GM19468 (cell line): ENCODE data around the gene ADH5.
"Not testable (repeated sequence)": the region's sequence is repeated elsewhere in the genome, so short reads cannot be mapped to it uniquely, and the experiment has no call there.

Experiments used
- ATAC-seq: cut with Tn5 transposase; IDR thresholded peaks from one replicate; pipeline ENCODE4 v1.9.1; 2021; ENCODE audit warnings: mild to moderate bottlenecking, moderate library complexity, moderate number of reproducible peaks; ENCODE audit not compliant: unreplicated experiment; ENCODE audit errors: extremely low read depth

ADH5 gene

GRCh38 chr4:99038213-99038612 is 50.4 kb downstream of the ADH5 start:
- ATAC-seq: no peak

DNA sequence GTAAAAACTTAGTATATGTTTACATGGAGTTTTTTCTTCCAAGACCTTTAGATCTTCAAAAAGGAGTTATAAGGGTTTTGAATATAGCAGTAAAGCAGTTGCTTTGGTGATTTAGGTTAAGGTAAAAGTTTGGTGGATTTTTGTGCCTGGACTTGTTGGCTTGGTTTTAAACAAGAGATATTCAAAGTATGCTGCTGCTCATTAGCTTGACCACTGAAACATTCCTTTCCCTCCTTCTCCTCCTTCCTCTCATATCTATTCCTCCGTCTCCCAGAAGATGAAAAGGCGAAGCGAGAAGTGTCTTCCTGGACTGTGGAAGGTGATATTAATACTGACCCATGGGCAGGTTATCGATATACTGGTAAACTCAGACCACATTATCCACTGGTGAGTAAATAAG is 54.6 kb downstream of the ADH5 start:
- ATAC-seq: no peak

DNA sequence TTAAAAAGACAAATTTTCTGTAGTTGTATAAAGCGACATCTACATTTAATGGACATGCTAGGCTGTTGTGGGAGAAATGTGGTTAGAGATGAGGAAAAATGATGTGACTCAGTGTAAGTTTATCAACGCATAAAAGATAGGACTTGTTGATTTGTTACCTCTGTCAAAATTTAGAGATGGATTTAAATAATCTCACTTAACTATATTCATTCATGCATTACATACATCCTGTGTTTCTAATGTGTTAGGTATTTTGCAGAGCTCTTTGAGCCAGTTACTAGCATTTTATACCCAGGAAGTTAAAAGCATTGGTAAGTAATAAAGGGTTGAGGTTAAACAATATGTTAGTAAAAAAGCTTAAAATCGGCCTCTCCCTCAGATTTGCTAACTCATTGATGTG is 58.7 kb downstream of the ADH5 start:
- no peak for ATAC-seq

- ATAC-seq: no peak
Observed at GRCh38 chr4:99029018-99029735, 59.4 kb downstream of the ADH5 start.

DNA sequence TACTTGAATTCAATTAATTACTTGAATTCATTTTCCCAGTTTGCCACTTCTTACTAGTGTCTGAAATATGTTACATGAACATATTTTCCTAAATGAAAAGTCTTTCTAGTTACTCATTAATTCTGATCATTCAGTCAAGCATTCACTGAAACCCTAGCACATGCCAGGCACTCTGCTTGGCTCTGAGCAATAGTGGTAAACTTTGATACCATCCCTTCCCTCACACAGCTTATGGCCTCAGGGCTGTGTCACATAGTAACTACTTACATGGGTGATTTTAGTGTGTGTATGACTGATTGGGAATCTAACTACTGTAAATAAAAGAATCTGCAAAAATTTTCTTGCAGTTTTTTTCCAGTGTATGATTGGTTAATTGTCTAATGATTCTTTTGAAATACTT is 60.4 kb downstream of the ADH5 start:
- ATAC-seq: no peak

GRCh38 chr4:99027304-99027703 is 61.3 kb downstream of the ADH5 start:
- no peak for ATAC-seq

DNA sequence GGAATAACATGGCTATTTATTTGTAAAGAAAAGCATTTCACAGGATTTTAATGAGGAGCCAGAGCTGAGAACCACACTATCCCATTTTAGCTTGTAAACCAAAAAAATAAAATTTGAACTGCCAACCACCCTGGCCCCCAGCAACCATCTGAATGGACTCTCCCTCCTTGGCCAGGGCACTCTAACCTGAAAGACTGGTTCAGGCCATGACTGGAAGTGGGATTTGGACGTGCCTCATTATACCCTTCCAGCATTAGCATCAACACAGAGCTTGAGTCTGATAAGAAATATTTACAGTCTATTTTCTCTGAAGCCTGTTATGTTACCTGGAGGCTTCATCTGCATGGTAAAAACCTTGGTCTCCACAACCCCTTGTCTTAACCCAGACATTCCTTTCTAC is 63.1 kb downstream of the ADH5 start:
- ATAC-seq: no peak

DNA sequence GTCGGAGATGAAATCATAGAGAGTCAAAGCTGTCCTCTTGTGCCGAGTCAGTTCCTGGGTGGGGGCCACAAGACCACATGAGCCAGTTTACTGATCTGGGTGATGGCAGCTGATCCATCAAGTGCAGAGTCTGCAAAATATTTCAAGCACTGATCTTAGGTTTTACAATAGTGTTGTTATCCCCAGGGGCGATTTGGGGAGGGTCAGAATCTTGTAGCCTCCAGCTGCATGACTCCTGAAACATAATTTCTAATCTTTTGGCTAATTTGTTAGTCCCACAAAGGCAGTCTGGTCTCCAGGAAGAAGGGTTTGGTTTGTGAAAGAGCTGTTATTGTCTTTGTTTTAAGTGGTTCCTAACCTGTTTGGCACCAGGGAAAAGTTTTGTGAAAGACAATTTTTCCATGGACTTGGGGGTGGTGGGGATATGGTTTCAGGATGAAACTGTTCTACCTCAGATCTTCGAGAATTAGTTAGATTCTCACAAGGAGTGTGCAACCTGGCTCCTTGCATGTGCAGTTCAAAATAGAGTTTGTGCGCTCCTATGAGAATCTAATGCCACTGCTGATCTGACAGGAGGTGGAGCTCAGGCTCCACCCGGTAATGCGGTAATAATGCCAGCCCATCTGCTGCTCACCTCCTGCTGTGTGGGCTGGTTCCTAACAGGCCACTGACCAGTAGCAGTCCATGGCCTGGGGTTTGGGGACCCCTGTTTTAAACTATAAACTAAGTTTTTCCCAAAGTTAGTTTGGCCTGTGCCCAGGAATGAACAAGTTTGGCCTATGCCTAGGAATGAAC is 63.9 kb downstream of the ADH5 start:
- ATAC-seq: no peak

DNA sequence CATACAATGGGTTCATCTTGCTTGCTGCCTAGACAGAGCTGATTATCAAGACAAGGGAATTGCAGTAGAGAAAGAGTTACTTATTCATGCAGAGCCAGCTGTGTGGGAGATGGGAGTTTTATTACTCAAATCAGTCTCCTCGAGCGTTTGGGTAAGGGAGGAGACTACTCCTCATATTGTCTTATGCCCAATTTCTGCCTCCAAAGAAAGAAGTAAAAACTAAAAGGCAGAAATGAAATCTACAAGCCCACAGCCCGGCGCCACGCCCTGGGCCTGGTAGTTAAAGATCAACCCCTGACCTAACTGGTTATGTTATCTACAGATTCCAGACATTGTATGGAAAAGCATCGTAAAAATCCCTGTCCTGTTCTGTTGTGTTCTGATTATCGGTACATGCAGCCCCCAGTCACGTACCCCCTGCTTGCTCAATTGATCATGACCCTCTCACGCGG is 64.8 kb downstream of the ADH5 start:
- not testable (repeated sequence) for ATAC-seq

GRCh38 chr4:99022566-99022965 is 66.0 kb downstream of the ADH5 start:
- ATAC-seq: no peak

DNA sequence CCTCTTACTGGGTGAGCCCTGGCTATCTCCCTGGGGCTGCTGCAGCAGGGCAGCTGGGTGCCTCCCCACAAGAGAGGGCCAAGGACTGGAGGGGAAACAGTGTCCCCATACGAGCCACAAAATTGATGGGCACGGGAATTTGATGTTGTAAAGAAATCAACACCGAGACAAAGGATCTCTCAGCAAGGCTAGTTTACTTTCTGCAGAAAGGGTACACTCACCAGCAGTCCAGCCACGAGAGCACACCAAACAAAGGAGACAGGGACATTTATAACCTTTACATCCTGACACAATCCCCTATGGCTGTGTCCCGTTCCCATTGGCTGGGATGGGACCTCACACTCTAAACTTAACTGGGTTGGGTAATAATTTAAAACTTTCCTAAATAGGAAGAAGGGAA is 67.2 kb downstream of the ADH5 start:
- no peak for ATAC-seq
